Right atrium auricular region (tissue), 2 donors: ENCODE data around the gene GSS. TPM values are rescaled to one million over a fixed set of nuclear protein-coding genes. Genes with fewer than 3 reads are reported as not detected.

Source experiments
- DNase-seq: peaks from one replicate; pipeline ENCODE4 v3.0.0-alpha.2; 2019; ENCODE audit warnings: low spot score
- H3K27ac ChIP-seq, 2 donors: fragments of 200-600 bp; sonication (generic); 1 replicate in 1 of 2; 2 replicates in 1 of 2; pipeline ENCODE4 v1.5.1; 2016 to 2019
- H3K27me3 ChIP-seq, 2 donors: fragments of 200-600 bp; sonication (generic); one replicate each; pipeline versions ENCODE4 v1.5.1 to v1.6.0; 2017 to 2019
- H3K36me3 ChIP-seq: fragments of 200-600 bp; sonication (generic); one replicate; pipeline ENCODE4 v1.5.1; 2016
- H3K4me1 ChIP-seq, 2 donors: fragments of 200-600 bp; sonication (generic); one replicate each; pipeline versions ENCODE4 v1.5.1 to v1.6.0; 2017 to 2019
- H3K4me3 ChIP-seq, 2 donors: fragments of 200-600 bp; sonication (generic); 1 replicate in 1 of 2; 2 replicates in 1 of 2; pipeline ENCODE4 v1.5.1; 2017 to 2019; ENCODE audit warnings: mild to moderate bottlenecking in 1 of 2, moderate library complexity in 1 of 2
- H3K9me3 ChIP-seq, 2 donors: fragments of 200-600 bp; sonication (generic); one replicate each; pipeline ENCODE4 v1.5.1; 2019
- CTCF ChIP-seq, 2 donors: fragments of 200-600 bp; sonication (generic); IDR thresholded peaks; one replicate each; pipeline ENCODE4 v1.5.1; 2019; ENCODE audit warnings: antibody characterized with exemption in 2 of 2
- total RNA-seq, 2 donors: library from RNA; depleted of rRNA; stranded (reverse); fragments of >200 nt; gene quantifications; one replicate each; pipeline ENCODE4 v1.1.0, GENCODE V29; 2016

Gene GSS
- total RNA-seq, 2 donors from 2014 or later = 23.0 to 38.3 TPM

GRCh38 chr20:34979366-34980153 is 24.0 kb upstream of the GSS start:
- Histone ChIP-seq H3K9me3 (no peaks in the 10 kb centered on the region), H3K4me1 (peaks cover 0 to 25% of the 10 kb centered on the region in 2 donors), H3K4me3 (peak overlapping the region; percentile 46 to 49), H3K36me3 (no peaks in the 10 kb centered on the region), H3K27me3 (no peaks in the 10 kb centered on the region), H3K27ac (peak overlapping the region; percentile 85 to 98)
- TF ChIP-seq CTCF (IDR thresholded peaks at IDR 0.05) = no peak
- no peak for DNase-seq

- no peak for TF ChIP-seq CTCF (IDR thresholded peaks at IDR 0.05)
- Histone ChIP-seq H3K9me3 (no peaks in the 10 kb centered on the region), H3K27ac (peak overlapping the region; percentile 85 to 98), H3K4me3 (peak overlapping the region; percentile 46 to 49), H3K27me3 (no peaks in the 10 kb centered on the region), H3K36me3 (no peaks in the 10 kb centered on the region), H3K4me1 (peaks cover 0 to 14% of the 10 kb centered on the region in 2 donors)
- no peak for DNase-seq
Measured at GRCh38 chr20:34978092-34978744, 22.6 kb upstream of the GSS start.

GRCh38 chr20:34977365-34978091 is 21.9 kb upstream of the GSS start:
- H3K27me3 ChIP-seq = no peaks in the 10 kb centered on the region
- DNase-seq = no peak
- H3K27ac ChIP-seq = peak overlapping the region; percentile 85 to 98
- no peaks in the 10 kb centered on the region for H3K9me3 ChIP-seq
- H3K4me3 ChIP-seq = peak overlapping the region; percentile 46 to 49
- no peaks in the 10 kb centered on the region for H3K36me3 ChIP-seq
- H3K4me1 ChIP-seq = peaks cover 0 to 14% of the 10 kb centered on the region in 2 donors
- TF ChIP-seq CTCF (IDR thresholded peaks at IDR 0.05) = no peak

GRCh38 chr20:34976286-34976685 is 20.7 kb upstream of the GSS start:
- Histone ChIP-seq H3K36me3 (no peaks in the 10 kb centered on the region), H3K4me1 (peaks cover 0 to 8% of the 10 kb centered on the region in 2 donors), H3K27me3 (no peaks in the 10 kb centered on the region), H3K27ac (peak overlapping the region; percentile 85 to 98), H3K9me3 (no peaks in the 10 kb centered on the region), H3K4me3 (no peak overlapping the region)
- DNase-seq = no peak
- no peak for TF ChIP-seq CTCF (IDR thresholded peaks at IDR 0.05)

- Histone ChIP-seq H3K27me3 (no peaks in the 10 kb centered on the region), H3K36me3 (no peaks in the 10 kb centered on the region), H3K4me3 (no peak overlapping the region), H3K9me3 (no peaks in the 10 kb centered on the region), H3K27ac (no peak overlapping the region), H3K4me1 (peaks cover 0 to 12% of the 10 kb centered on the region in 2 donors)
- TF ChIP-seq CTCF (IDR thresholded peaks at IDR 0.05) = no peak
- DNase-seq = no peak
Measured at GRCh38 chr20:34974246-34974645, 18.6 kb upstream of the GSS start.
